Neural cell (in vitro differentiated cells): ENCODE data around the gene PPP2R2B. TPM values are rescaled to one million over a fixed set of nuclear protein-coding genes. Genes with fewer than 3 reads are reported as not detected.

Experiments used
- H2AFZ ChIP-seq: fragments of 200-600, 300-800 bp; sonication (generic), shearing (Covaris generic); 2 replicates; pipeline ENCODE4 v1.6.0; 2014; ENCODE audit warnings: low read depth, mild to moderate bottlenecking, antibody characterized with exemption, low read length, moderate library complexity
- H3F3A ChIP-seq: fragments of 200-600 bp; shearing (Covaris generic); 2 replicates; pipeline ENCODE4 v1.6.1; 2016; ENCODE audit warnings: mild to moderate bottlenecking, moderate library complexity, mixed read lengths, antibody characterized with exemption, low read length; ENCODE audit not compliant: insufficient read depth, poor library complexity, severe bottlenecking
- H3K27ac ChIP-seq: fragments of 200-600, 300-800 bp; sonication (generic), shearing (Covaris generic); 2 replicates; pipeline ENCODE4 v1.5.1; 2014; ENCODE audit warnings: mild to moderate bottlenecking, low read length, moderate library complexity
- H3K27me3 ChIP-seq: fragments of 300-800, 200-600 bp; sonication (generic), shearing (Covaris generic); 2 replicates; pipeline ENCODE4 v1.6.0; 2014; ENCODE audit warnings: mild to moderate bottlenecking, low read depth, low read length, moderate library complexity; ENCODE audit not compliant: insufficient read depth
- H3K36me3 ChIP-seq: fragments of 300-800, 200-600 bp; sonication (generic), shearing (Covaris generic); 2 replicates; pipeline ENCODE4 v1.5.1; 2014; ENCODE audit warnings: mild to moderate bottlenecking, antibody characterized with exemption, low read length, moderate library complexity; ENCODE audit not compliant: insufficient read depth
- H3K4me2 ChIP-seq: fragments of 300-800, 200-600 bp; sonication (generic), shearing (Covaris generic); 2 replicates; pipeline ENCODE4 v1.6.0; 2014; ENCODE audit warnings: mild to moderate bottlenecking, low read length
- H3K4me3 ChIP-seq: fragments of 300-800, 200-600 bp; sonication (generic), shearing (Covaris generic); 2 replicates; pipeline ENCODE4 v1.5.1; 2014; ENCODE audit warnings: mild to moderate bottlenecking, low read length, moderate library complexity
- H3K79me2 ChIP-seq: fragments of 200-600 bp; shearing (Covaris generic); replicated peaks from 2 replicates; pipeline ENCODE4 v1.6.0; 2014; ENCODE audit warnings: mild to moderate bottlenecking, low read length, moderate library complexity; ENCODE audit not compliant: insufficient read depth
- H3K9ac ChIP-seq: fragments of 300-800, 200-600 bp; sonication (generic), shearing (Covaris generic); 2 replicates; pipeline ENCODE4 v1.6.1; 2016; ENCODE audit warnings: mild to moderate bottlenecking, low read length, mixed read lengths
- H3K9me2 ChIP-seq: fragments of 200-600 bp; shearing (Covaris generic); 2 replicates; pipeline ENCODE4 v1.6.1; 2016; ENCODE audit warnings: mild to moderate bottlenecking, low read length, mixed read lengths; ENCODE audit not compliant: insufficient read depth
- H3K9me3 ChIP-seq: fragments of 200-600, 300-800 bp; sonication (generic), shearing (Covaris generic); 2 replicates; pipeline ENCODE4 v1.6.1; 2016; ENCODE audit warnings: mild to moderate bottlenecking, mixed run types, low read length, moderate library complexity, mixed read lengths
- H4K20me1 ChIP-seq: fragments of 200-600 bp; shearing (Covaris generic); 2 replicates; pipeline ENCODE4 v1.6.1; 2016; ENCODE audit warnings: mild to moderate bottlenecking, mixed run types; ENCODE audit not compliant: insufficient read depth
- CTCF ChIP-seq: fragments of 450-650 bp; IDR thresholded peaks from 2 replicates; pipeline ENCODE4 v1.5.1; 2014; ENCODE audit warnings: antibody characterized with exemption, mild to moderate bottlenecking, moderate library complexity; ENCODE audit not compliant: poor library complexity, severe bottlenecking
- EP300 ChIP-seq: fragments of 450-650 bp; conservative IDR thresholded peaks from 2 replicates; pipeline ENCODE4 v1.6.1; 2014; ENCODE audit warnings: antibody characterized with exemption, mild to moderate bottlenecking, moderate library complexity; ENCODE audit not compliant: poor library complexity, severe bottlenecking
- EZH2 ChIP-seq: fragments of 200-600, 300-800 bp; shearing (Covaris generic), sonication (generic); IDR thresholded peaks from 2 replicates; pipeline ENCODE4 v1.6.1; 2014; ENCODE audit warnings: antibody characterized with exemption, low read length, borderline replicate concordance, mild to moderate bottlenecking; ENCODE audit not compliant: insufficient read depth, poor library complexity, severe bottlenecking
- MXI1 ChIP-seq: fragments of 450-650 bp; conservative IDR thresholded peaks from 2 replicates; pipeline ENCODE4 v1.6.1; 2014; ENCODE audit warnings: antibody characterized with exemption, mild to moderate bottlenecking; ENCODE audit not compliant: poor library complexity, severe bottlenecking
- POLR2AphosphoS5 ChIP-seq: IDR thresholded peaks from 2 replicates; pipeline ENCODE4 v1.6.1; 2012
- RAD21 ChIP-seq: fragments of 450-650 bp; conservative IDR thresholded peaks from 2 replicates; pipeline ENCODE4 v1.6.1; 2014; ENCODE audit warnings: antibody characterized with exemption, mild to moderate bottlenecking, moderate library complexity
- REST ChIP-seq: IDR thresholded peaks from 2 replicates; pipeline ENCODE4 v1.6.1; 2012; ENCODE audit warnings: borderline replicate concordance
- SMC3 ChIP-seq: fragments of 450-650 bp; conservative IDR thresholded peaks from 2 replicates; pipeline ENCODE4 v1.6.1; 2014; ENCODE audit warnings: antibody characterized with exemption, mild to moderate bottlenecking, moderate library complexity; ENCODE audit not compliant: poor library complexity
- TAF1 ChIP-seq: IDR thresholded peaks from 2 replicates; pipeline ENCODE4 v1.6.1; 2012; ENCODE audit warnings: low read depth
- polyA plus RNA-seq: library from polyadenylated mRNA; depleted of rRNA; stranded (reverse); fragments of >200 nt; gene quantifications from 2 replicates; pipeline ENCODE4 v1.2.3, GENCODE V29; 2014

The PPP2R2B gene
- polyA plus RNA-seq, 1 donor from 2014 or later = 250 TPM

GRCh38 chr5:146862641-146863040 is 15.9 kb downstream of the PPP2R2B start:
- no peak overlapping the region for H3K4me3 ChIP-seq
- H3K27me3 ChIP-seq = no peaks in the 10 kb centered on the region
- no peak overlapping the region for H3K9ac ChIP-seq
- no peaks in the 10 kb centered on the region for H3K9me2 ChIP-seq
- H3K4me2 ChIP-seq = no peak overlapping the region
- H3K9me3 ChIP-seq = no peaks in the 10 kb centered on the region
- no peak for TF ChIP-seq EP300
- no peak for TF ChIP-seq RAD21
- TF ChIP-seq TAF1 = no peak
- no peak for TF ChIP-seq MXI1
- TF ChIP-seq CTCF = no peak
- TF ChIP-seq POLR2AphosphoS5 = no peak
- no peak for TF ChIP-seq SMC3
- no peak for TF ChIP-seq REST
- no peak for TF ChIP-seq EZH2
- H3F3A ChIP-seq = no peaks in the 10 kb centered on the region
- H2AFZ ChIP-seq = no peak overlapping the region
- peaks cover 36% of the 10 kb centered on the region for H3K79me2 ChIP-seq
- no peaks in the 10 kb centered on the region for H4K20me1 ChIP-seq
- H3K27ac ChIP-seq = no peak overlapping the region
- no peaks in the 10 kb centered on the region for H3K36me3 ChIP-seq

GRCh38 chr5:146860213-146860893 is 18.2 kb downstream of the PPP2R2B start:
- Histone ChIP-seq H3K9me2 (no peaks in the 10 kb centered on the region), H3K9ac (no peak overlapping the region), H3K9me3 (no peaks in the 10 kb centered on the region), H3K4me2 (no peak overlapping the region), H2AFZ (no peak overlapping the region), H3K4me3 (no peak overlapping the region), H3K27me3 (no peaks in the 10 kb centered on the region), H3F3A (no peaks in the 10 kb centered on the region), H3K79me2 (peaks cover 25% of the 10 kb centered on the region), H3K27ac (no peak overlapping the region), H3K36me3 (no peaks in the 10 kb centered on the region), H4K20me1 (no peaks in the 10 kb centered on the region)
- TF ChIP-seq CTCF (no peak), EP300 (no peak), POLR2AphosphoS5 (no peak), MXI1 (no peak), TAF1 (no peak)
